DND-41 (cell line): ENCODE results near the gene TAF15.
A peak's percentile ranks its signal among the peaks of the same experiment; 100 is the strongest.

Experiments used
- ATAC-seq: fragments of 200-7000 bp; cut with Tn5 transposase; 3 replicates; pipeline ENCODE4 v1.9.1; 2021; ENCODE audit warnings: low read depth; ENCODE audit not compliant: insufficient read depth
- DNase-seq: peaks from one replicate; pipeline ENCODE4 v3.0.0-alpha.2; 2020
- H2AFZ ChIP-seq: 2 replicates; pipeline ENCODE4 v1.6.0; 2012; ENCODE audit warnings: low read depth, low read length
- H3K27ac ChIP-seq: 2 replicates; pipeline ENCODE4 v1.5.1; 2012; ENCODE audit warnings: low read length, inconsistent platforms
- H3K27me3 ChIP-seq: fragments of 200-600 bp; sonication (generic); 2 replicates; pipeline ENCODE4 v1.6.0; 2012; ENCODE audit warnings: low read length, mild to moderate bottlenecking, inconsistent platforms; ENCODE audit not compliant: insufficient read depth, poor library complexity
- H3K36me3 ChIP-seq: 2 replicates; pipeline ENCODE4 v1.5.1; 2012; ENCODE audit warnings: low read length, inconsistent platforms; ENCODE audit not compliant: insufficient read depth
- H3K4me1 ChIP-seq: 2 replicates; pipeline ENCODE4 v1.5.1; 2012; ENCODE audit warnings: mild to moderate bottlenecking, low read length; ENCODE audit not compliant: insufficient read depth
- H3K4me2 ChIP-seq: 2 replicates; pipeline ENCODE4 v1.6.0; 2012; ENCODE audit warnings: mild to moderate bottlenecking, moderate library complexity, low read length, inconsistent platforms; ENCODE audit not compliant: insufficient read depth
- H3K4me3 ChIP-seq, 2 experiments: fragments of 200-600 bp in 1 of 2; shearing (Covaris generic) in 1 of 2; 2 replicates each; pipeline ENCODE4 v1.5.1; 2012 to 2016; ENCODE audit warnings: inconsistent platforms in 2 of 2, low read length in 2 of 2, mild to moderate bottlenecking in 2 of 2, low read depth in 1 of 2, moderate library complexity in 1 of 2
- H3K79me2 ChIP-seq: 2 replicates; pipeline ENCODE4 v1.6.0; 2012; ENCODE audit warnings: low read length, inconsistent platforms; ENCODE audit not compliant: insufficient read depth
- H3K9ac ChIP-seq: 2 replicates; pipeline ENCODE4 v1.6.0; 2012; ENCODE audit warnings: low read depth, mild to moderate bottlenecking, inconsistent platforms, low read length, moderate library complexity
- H3K9me3 ChIP-seq: 2 replicates; pipeline ENCODE4 v1.5.1; 2012; ENCODE audit warnings: low read length, moderate library complexity, mild to moderate bottlenecking, inconsistent platforms; ENCODE audit not compliant: insufficient read depth, severe bottlenecking
- H4K20me1 ChIP-seq: 2 replicates; pipeline ENCODE4 v1.6.0; 2012; ENCODE audit warnings: low read length; ENCODE audit not compliant: insufficient read depth
- CTCF ChIP-seq: IDR thresholded peaks from 2 replicates; pipeline ENCODE4 v1.5.1; 2012; ENCODE audit warnings: borderline replicate concordance, low read length, moderate library complexity, mild to moderate bottlenecking; ENCODE audit not compliant: poor library complexity, severe bottlenecking; ENCODE audit errors: extremely low read depth
- EZH2 ChIP-seq: IDR thresholded peaks from 3 replicates; pipeline ENCODE4 v1.6.1; 2012; ENCODE audit warnings: borderline replicate concordance, low read depth, mild to moderate bottlenecking, moderate library complexity, low read length, inconsistent platforms; ENCODE audit not compliant: severe bottlenecking

The TAF15 gene

GRCh38 chr17:35790841-35791240, 18.4 kb upstream of the TAF15 start:
- no peak for TF ChIP-seq CTCF
- TF ChIP-seq EZH2 = no peak
- H2AFZ ChIP-seq = no peak overlapping the region
- no peak overlapping the region for H3K27ac ChIP-seq
- H3K9ac ChIP-seq = no peak overlapping the region
- peaks cover 57% of the 10 kb centered on the region for H3K27me3 ChIP-seq
- no peak overlapping the region for H3K4me2 ChIP-seq
- H4K20me1 ChIP-seq = no peaks in the 10 kb centered on the region
- 0 out of 2 replicates have a peak, but pooled peaks cover 3% of the 10 kb centered on the region for H3K4me1 ChIP-seq
- no peaks in the 10 kb centered on the region for H3K79me2 ChIP-seq
- H3K9me3 ChIP-seq = no peaks in the 10 kb centered on the region
- no peak overlapping the region for H3K4me3 ChIP-seq
- H3K36me3 ChIP-seq = no peaks in the 10 kb centered on the region
- DNase-seq (no peak), ATAC-seq (no peak)

GRCh38 chr17:35791681-35792350, 17.5 kb upstream of the TAF15 start:
- H3K79me2 ChIP-seq = no peaks in the 10 kb centered on the region
- no peaks in the 10 kb centered on the region for H3K36me3 ChIP-seq
- no peak overlapping the region for H3K9ac ChIP-seq
- no peak overlapping the region for H3K4me3 ChIP-seq
- no peak overlapping the region for H3K27ac ChIP-seq
- 0 out of 2 replicates have a peak, but pooled peaks cover 3% of the 10 kb centered on the region for H3K4me1 ChIP-seq
- H3K27me3 ChIP-seq = peaks cover 66% of the 10 kb centered on the region
- ATAC-seq (no peak), DNase-seq (no peak)
- no peak overlapping the region for H3K4me2 ChIP-seq
- H3K9me3 ChIP-seq = no peaks in the 10 kb centered on the region
- no peaks in the 10 kb centered on the region for H4K20me1 ChIP-seq
- no peak overlapping the region for H2AFZ ChIP-seq
- peak; percentile 18 for TF ChIP-seq EZH2
- no peak for TF ChIP-seq CTCF

GRCh38 chr17:35793257-35793656, 16.0 kb upstream of the TAF15 start:
- H3K9me3 ChIP-seq = no peaks in the 10 kb centered on the region
- H2AFZ ChIP-seq = no peak overlapping the region
- no peak overlapping the region for H3K4me2 ChIP-seq
- no peaks in the 10 kb centered on the region for H3K79me2 ChIP-seq
- TF ChIP-seq CTCF = no peak
- no peak for TF ChIP-seq EZH2
- H3K27me3 ChIP-seq = peaks cover 68% of the 10 kb centered on the region
- no peak overlapping the region for H3K4me3 ChIP-seq
- DNase-seq = no peak
- no peaks in the 10 kb centered on the region for H4K20me1 ChIP-seq
- ATAC-seq = no peak
- no peaks in the 10 kb centered on the region for H3K36me3 ChIP-seq
- no peak overlapping the region for H3K27ac ChIP-seq
- H3K9ac ChIP-seq = no peak overlapping the region
- H3K4me1 ChIP-seq = 0 out of 2 replicates have a peak, but pooled peaks cover 3% of the 10 kb centered on the region
